CD4-positive, alpha-beta T cell (primary cell): ENCODE data around the gene LRRN4CL. TPM values are rescaled to one million over a fixed set of nuclear protein-coding genes. Genes with fewer than 3 reads are reported as not detected.
A peak's percentile ranks its signal among the peaks of the same experiment; 100 is the strongest.

Source experiments
- ATAC-seq: fragments of 200-7000 bp; cut with Tn5 transposase; one replicate; pipeline ENCODE4 v1.10.0; 2022; ENCODE audit warnings: mild to moderate bottlenecking; ENCODE audit not compliant: poor library complexity
- CTCF ChIA-PET: fragments of 350-600 bp; sonication (Branson Sonifier 250); formaldehyde crosslinking; loops from one replicate; lab custom pipeline; 2021; ENCODE audit warnings: antibody characterized with exemption, inconsistent platforms; lab: Charles Lee
- POLR2A ChIA-PET: fragments of 350-600 bp; sonication (Branson Sonifier 250); formaldehyde crosslinking; loops from one replicate; lab custom pipeline; 2021; ENCODE audit warnings: antibody characterized with exemption, inconsistent platforms; lab: Charles Lee
- DNase-seq, 14 experiments: peaks; one replicate each; pipeline ENCODE4 v3.0.0-alpha.2; 2013 to 2020; ENCODE audit warnings: mixed read lengths in 2 of 14
- H3K27ac ChIP-seq, 2 donors: one replicate each; pipeline versions ENCODE4 v1.5.1 to v1.7.0; 2013; ENCODE audit warnings: low read length in 2 of 2, low read depth in 1 of 2, mild to moderate bottlenecking in 1 of 2
- H3K27me3 ChIP-seq, 2 experiments: 1 replicate in 1 of 2; 2 replicates in 1 of 2; pipeline versions ENCODE4 v1.6.1 to v1.7.0; 2013; ENCODE audit warnings: low read length in 2 of 2, control low read depth in 1 of 2, mild to moderate bottlenecking in 1 of 2, moderate library complexity in 1 of 2; ENCODE audit not compliant: insufficient read depth in 2 of 2, control insufficient read depth in 1 of 2
- H3K36me3 ChIP-seq: one replicate; pipeline ENCODE4 v1.6.1; 2013; ENCODE audit warnings: low read length, control low read depth; ENCODE audit not compliant: insufficient read depth
- H3K4me1 ChIP-seq: one replicate; pipeline ENCODE4 v1.6.1; 2013; ENCODE audit warnings: low read length, control low read depth; ENCODE audit not compliant: insufficient read depth
- H3K4me3 ChIP-seq: one replicate; pipeline ENCODE4 v1.5.1; 2013; ENCODE audit warnings: mild to moderate bottlenecking, low read length, moderate library complexity
- H3K9me3 ChIP-seq, 2 experiments: 1 replicate in 1 of 2; 2 replicates in 1 of 2; pipeline versions ENCODE4 v1.6.1 to v1.7.0; 2013; ENCODE audit warnings: low read length in 2 of 2, mild to moderate bottlenecking in 2 of 2, control low read depth in 1 of 2, moderate library complexity in 1 of 2; ENCODE audit not compliant: control insufficient read depth in 1 of 2, insufficient read depth in 1 of 2
- H3K27ac Mint-ChIP-seq: one replicate; pipeline ENCODE4 v1.8.0; 2020; ENCODE audit warnings: mixed read lengths
- H3K27me3 Mint-ChIP-seq: one replicate; pipeline ENCODE4 v1.8.0; 2021; ENCODE audit warnings: mixed read lengths
- H3K36me3 Mint-ChIP-seq: one replicate; pipeline ENCODE4 v1.8.0; 2021; ENCODE audit warnings: low read depth, mixed read lengths
- H3K4me1 Mint-ChIP-seq: one replicate; pipeline ENCODE4 v1.8.0; 2021; ENCODE audit warnings: low read depth, mixed read lengths
- H3K4me3 Mint-ChIP-seq: one replicate; pipeline ENCODE4 v1.8.0; 2020; ENCODE audit warnings: mild to moderate bottlenecking, mixed read lengths
- H3K9me3 Mint-ChIP-seq: one replicate; pipeline ENCODE4 v1.8.0; 2020; ENCODE audit warnings: mixed read lengths
- CTCF ChIP-seq: fragments of 200-600 bp; IDR thresholded peaks from one replicate; pipeline ENCODE4 v1.8.0; 2022; ENCODE audit warnings: antibody characterized with exemption, mild to moderate bottlenecking
- intact Hi-C, 2 experiments: fragments of 100-400 bp; cut with DNase I in 1 of 2; cut with micrococcal nuclease in 1 of 2; formaldehyde crosslinking; loops; one replicate each; pipeline versions ENCODE4 v1.15.1 to v1.9.0; 2023 to 2025; cut with DNase I, micrococcal nuclease
- total RNA-seq, 174 experiments: library from RNA in 2 of 174; stranded (reverse) in 2 of 174; gene quantifications; one replicate each; pipeline ENCODE4 v1.2.3 and lab custom pipeline; 2021 to 2026

Gene LRRN4CL
- total RNA-seq, 2 experiments from 2014 or later: not detected

GRCh38 chr11:62664405-62665074, 24.8 kb downstream of the LRRN4CL start:
- Mint-ChIP-seq H3K27ac (peak overlapping the region; percentile 96), H3K9me3 (no peaks in the 10 kb centered on the region), H3K4me1 (peaks cover 35% of the 10 kb centered on the region), H3K36me3 (peaks cover 39% of the 10 kb centered on the region), H3K4me3 (peak overlapping the region; percentile 99), H3K27me3 (no peaks in the 10 kb centered on the region)
- DNase-seq: peak in 13 of 14 experiments; percentile 33 to 78 (median 50)
- CTCF ChIA-PET: interaction anchor here (1.0 to 1.9 kb wide), 9 partner anchors 10 to 240 kb away, joined by 3 to 7 read pairs (median 5); partner anchors contain the start of genes B3GAT3, GANAB, INTS5 and TUT1
- peak overlapping the region; percentile 73 for H3K4me3 ChIP-seq
- no peaks in the 10 kb centered on the region for H3K27me3 ChIP-seq
- POLR2A ChIA-PET: interaction anchor here (0.7 to 5.3 kb wide), 46 partner anchors 10 to 1621 kb away, joined by 3 to 170 read pairs (median 6); partner anchors contain the start of genes B3GAT3, BAD, BSCL2 and EEF1G
- no peaks in the 10 kb centered on the region for H3K9me3 ChIP-seq
- intact Hi-C loops: loop anchor here (1.0 to 10.0 kb wide), 2 partner anchors 11 to 870 kb away; partner anchors contain the start of genes INTS5 (in 2 of the 2), FEN1 (in 1 of the 2) and TMEM258 (in 1 of the 2)
- ATAC-seq: peak; percentile 61
- peaks cover 42% of the 10 kb centered on the region for H3K4me1 ChIP-seq
- peaks cover 21% of the 10 kb centered on the region for H3K36me3 ChIP-seq
- H3K27ac ChIP-seq: peak overlapping the region; percentile 80 to 88
- TF ChIP-seq CTCF: no peak

- Mint-ChIP-seq H3K27me3 (no peaks in the 10 kb centered on the region), H3K4me3 (peak overlapping the region; percentile 3), H3K27ac (no peak overlapping the region), H3K4me1 (peaks cover 13% of the 10 kb centered on the region), H3K36me3 (peaks cover 13% of the 10 kb centered on the region), H3K9me3 (no peaks in the 10 kb centered on the region)
- CTCF ChIA-PET: no interaction called here
- H3K27me3 ChIP-seq: no peaks in the 10 kb centered on the region
- TF ChIP-seq CTCF: no peak
- intact Hi-C loops: no loop called here
- ATAC-seq (no peak), DNase-seq (no peak)
- peaks cover 13% of the 10 kb centered on the region for H3K4me1 ChIP-seq
- H3K36me3 ChIP-seq: no peaks in the 10 kb centered on the region
- H3K4me3 ChIP-seq: no peak overlapping the region
- H3K9me3 ChIP-seq: no peaks in the 10 kb centered on the region
- H3K27ac ChIP-seq: no peak overlapping the region
- POLR2A ChIA-PET: interaction anchor here (1.1 to 5.6 kb wide), 5 partner anchors 8 to 199 kb away, joined by 4 to 170 read pairs (median 5); partner anchors contain the start of genes C11orf98, CSKMT, GANAB and LBHD1
These were observed 32.4 kb downstream of the LRRN4CL start for GRCh38 chr11:62656796-62657429.

- Histone ChIP-seq H3K27ac (no peak overlapping the region), H3K9me3 (no peaks in the 10 kb centered on the region), H3K4me3 (no peak overlapping the region), H3K27me3 (no peaks in the 10 kb centered on the region), H3K36me3 (peaks cover 6% of the 10 kb centered on the region), H3K4me1 (peaks cover 22% of the 10 kb centered on the region)
- DNase-seq (no peak), ATAC-seq (no peak)
- Mint-ChIP-seq H3K27me3 (no peaks in the 10 kb centered on the region), H3K36me3 (peaks cover 13% of the 10 kb centered on the region), H3K4me1 (peaks cover 17% of the 10 kb centered on the region), H3K27ac (peak overlapping the region; percentile 69), H3K9me3 (no peaks in the 10 kb centered on the region), H3K4me3 (peak overlapping the region; percentile 69)
- intact Hi-C loops: loop anchor here in 1 of 2 experiments (5.0 kb wide), 2 partner anchors 42 to 62 kb away; partner anchors contain the start of genes EML3, ROM1 and TUT1
- POLR2A ChIA-PET: interaction anchor here (1.1 to 5.6 kb wide), 4 partner anchors 8 to 63 kb away, joined by 3 to 170 read pairs (median 7); partner anchors contain the start of genes C11orf98, CSKMT, GANAB and TUT1
- CTCF ChIA-PET: interaction anchor here (1.3 kb wide), 1 partner anchor 40 kb away, joined by 4 read pairs; no protein-coding TSS in a partner anchor
- TF ChIP-seq CTCF: no peak
These were observed 35.0 kb downstream of the LRRN4CL start for GRCh38 chr11:62654297-62654696.
